22Rv1 (cell line): Measurements from ENCODE around the gene NPHP4.

ENCODE experiments used
- ZFX ChIP-seq: fragments of 450-650 bp; IDR thresholded peaks from 2 replicates; pipeline ENCODE4 v1.6.1; 2017; ENCODE audit warnings: antibody characterized with exemption, borderline replicate concordance
- TF ChIP-seq, protein P1 (sequence below): fragments of 450-650 bp; IDR thresholded peaks from 2 replicates; pipeline ENCODE4 v1.5.1; 2017; ENCODE audit warnings: mild to moderate bottlenecking

GRCh38 chr1:5989731-5990271, 2.4 kb downstream of the NPHP4 start:
- TF ChIP-seq, protein P1, sequence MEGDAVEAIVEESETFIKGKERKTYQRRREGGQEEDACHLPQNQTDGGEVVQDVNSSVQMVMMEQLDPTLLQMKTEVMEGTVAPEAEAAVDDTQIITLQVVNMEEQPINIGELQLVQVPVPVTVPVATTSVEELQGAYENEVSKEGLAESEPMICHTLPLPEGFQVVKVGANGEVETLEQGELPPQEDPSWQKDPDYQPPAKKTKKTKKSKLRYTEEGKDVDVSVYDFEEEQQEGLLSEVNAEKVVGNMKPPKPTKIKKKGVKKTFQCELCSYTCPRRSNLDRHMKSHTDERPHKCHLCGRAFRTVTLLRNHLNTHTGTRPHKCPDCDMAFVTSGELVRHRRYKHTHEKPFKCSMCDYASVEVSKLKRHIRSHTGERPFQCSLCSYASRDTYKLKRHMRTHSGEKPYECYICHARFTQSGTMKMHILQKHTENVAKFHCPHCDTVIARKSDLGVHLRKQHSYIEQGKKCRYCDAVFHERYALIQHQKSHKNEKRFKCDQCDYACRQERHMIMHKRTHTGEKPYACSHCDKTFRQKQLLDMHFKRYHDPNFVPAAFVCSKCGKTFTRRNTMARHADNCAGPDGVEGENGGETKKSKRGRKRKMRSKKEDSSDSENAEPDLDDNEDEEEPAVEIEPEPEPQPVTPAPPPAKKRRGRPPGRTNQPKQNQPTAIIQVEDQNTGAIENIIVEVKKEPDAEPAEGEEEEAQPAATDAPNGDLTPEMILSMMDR, result no peak
- TF ChIP-seq ZFX, result no peak
